Transverse colon (tissue), 3 donors: Measurements from ENCODE around the gene OGFOD1.

Experiments
- CTCF ChIP-seq, 5 experiments: fragments of 200-600 bp in 3 of 5; fragments of 450-650 bp in 2 of 5; sonication (generic) in 3 of 5; IDR thresholded peaks; 1 replicate in 2 of 5; 2 replicates in 3 of 5; pipeline ENCODE4 v1.5.1; 2016 to 2017; ENCODE audit warnings: antibody characterized with exemption in 5 of 5, inconsistent platforms in 3 of 5, mild to moderate bottlenecking in 2 of 5, moderate library complexity in 1 of 5
- POLR2A ChIP-seq: fragments of 450-650 bp; IDR thresholded peaks from one replicate; pipeline ENCODE4 v1.6.1; 2016; ENCODE audit warnings: antibody characterized with exemption, mild to moderate bottlenecking, moderate library complexity

- TF ChIP-seq CTCF (IDR thresholded peaks at IDR 0.05) (no peak), POLR2A (no peak)
Measured at GRCh38 chr16:56488035-56488434, 36.7 kb downstream of the OGFOD1 start.
